Measurements from ENCODE around the gene HPD.

The HPD gene

GRCh38 chr12:121828826-121829225, 29.8 kb downstream of the HPD start:
- DNase-seq: no peak

GRCh38 chr12:121828306-121828705, 30.4 kb downstream of the HPD start:
- no peak for DNase-seq

DNA sequence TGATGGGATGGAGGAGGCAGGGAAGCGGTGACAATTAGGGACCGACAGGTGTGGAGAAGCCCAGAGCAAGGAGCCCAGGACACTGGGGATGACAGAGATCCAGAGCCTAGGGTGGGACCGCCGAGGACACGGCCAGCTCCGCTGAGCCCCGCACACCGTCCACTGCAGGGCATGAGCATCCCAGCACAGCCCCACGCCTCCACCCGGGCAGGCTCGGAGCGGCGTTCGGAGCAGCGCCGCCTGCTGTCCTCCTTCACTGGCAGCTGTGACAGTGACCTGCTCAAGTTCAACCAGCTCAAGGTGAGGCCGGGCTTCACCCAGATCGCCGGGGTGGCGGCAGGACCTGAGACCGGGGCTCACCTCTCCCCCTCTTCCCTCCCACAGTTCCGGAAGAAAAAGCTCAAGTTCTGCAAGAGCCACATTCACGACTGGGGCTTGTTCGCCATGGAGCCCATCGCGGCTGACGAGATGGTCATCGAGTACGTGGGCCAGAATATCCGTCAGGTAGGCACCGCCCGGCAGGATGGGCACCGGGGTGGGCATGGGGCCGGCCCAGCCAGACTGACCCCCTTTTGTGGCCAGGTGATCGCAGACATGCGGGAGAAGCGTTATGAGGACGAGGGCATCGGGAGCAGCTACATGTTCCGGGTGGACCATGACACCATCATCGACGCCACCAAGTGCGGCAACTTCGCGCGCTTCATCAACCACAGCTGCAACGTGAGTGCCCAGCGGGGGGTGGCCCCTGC, 31.1 kb downstream of the HPD start:
- no peak for DNase-seq

GRCh38 chr12:121826318-121827150, 32.1 kb downstream of the HPD start:
- DNase-seq: no peak

GRCh38 chr12:121825041-121825523, 33.6 kb downstream of the HPD start:
- no peak for DNase-seq

- DNase-seq: no peak
Measured at GRCh38 chr12:121823727-121824115, 34.9 kb downstream of the HPD start.

GRCh38 chr12:121823101-121823726, 35.4 kb downstream of the HPD start:
- DNase-seq: no peak

- DNase-seq: no peak
Measured at GRCh38 chr12:121822393-121823100, 36.1 kb downstream of the HPD start.

- no peak for DNase-seq
Measured at GRCh38 chr12:121820056-121820455, 38.6 kb downstream of the HPD start.

DNA sequence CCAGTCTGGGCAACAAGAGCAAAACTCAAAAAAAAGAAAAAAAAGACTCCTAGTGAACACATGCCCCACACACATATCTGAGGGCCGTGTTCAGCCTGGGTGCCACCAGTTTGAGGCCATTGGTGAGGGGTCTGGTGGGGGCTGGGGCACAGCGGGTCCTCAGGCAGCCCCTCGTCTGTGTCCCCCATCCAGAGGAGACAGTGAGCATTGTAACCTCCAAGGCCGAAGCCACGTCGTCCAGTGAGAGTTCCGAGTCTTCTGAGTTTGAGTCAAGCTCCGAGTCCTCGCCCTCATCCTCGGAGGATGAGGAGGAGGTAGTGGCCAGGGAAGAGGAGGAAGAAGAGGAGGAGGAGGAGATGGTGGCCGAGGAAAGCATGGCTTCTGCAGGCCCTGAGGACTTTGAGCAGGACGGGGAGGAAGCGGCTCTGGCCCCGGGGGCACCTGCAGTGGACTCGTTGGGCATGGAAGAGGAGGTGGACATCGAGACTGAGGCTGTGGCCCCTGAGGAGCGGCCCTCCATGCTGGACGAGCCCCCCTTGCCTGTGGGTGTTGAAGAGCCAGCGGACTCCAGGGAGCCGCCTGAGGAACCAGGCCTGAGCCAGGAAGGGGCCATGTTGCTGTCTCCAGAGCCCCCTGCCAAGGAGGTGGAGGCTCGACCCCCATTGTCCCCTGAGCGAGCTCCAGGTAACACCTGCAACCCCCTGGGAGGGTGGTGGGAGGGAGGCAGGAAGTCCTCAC, 39.3 kb downstream of the HPD start:
- no peak for DNase-seq

DNA sequence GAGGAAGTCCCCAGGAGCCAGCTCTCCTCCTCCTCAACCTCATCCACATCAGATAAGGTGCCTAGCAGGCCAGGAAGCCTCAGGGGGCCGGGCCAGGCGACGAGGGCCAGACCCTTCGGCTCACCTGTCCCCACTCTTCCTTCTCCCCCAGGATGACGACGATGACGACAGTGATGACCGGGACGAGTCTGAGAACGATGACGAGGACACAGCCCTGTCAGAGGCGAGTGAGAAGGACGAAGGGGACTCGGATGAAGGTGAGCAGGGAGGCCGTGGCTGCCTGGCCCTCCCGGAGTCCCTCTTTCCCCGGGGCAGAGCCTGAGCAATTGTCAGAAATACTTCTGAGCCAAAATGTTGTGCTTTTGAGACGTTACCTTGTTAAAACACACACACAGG, 41.0 kb downstream of the HPD start:
- no peak for DNase-seq

DNA sequence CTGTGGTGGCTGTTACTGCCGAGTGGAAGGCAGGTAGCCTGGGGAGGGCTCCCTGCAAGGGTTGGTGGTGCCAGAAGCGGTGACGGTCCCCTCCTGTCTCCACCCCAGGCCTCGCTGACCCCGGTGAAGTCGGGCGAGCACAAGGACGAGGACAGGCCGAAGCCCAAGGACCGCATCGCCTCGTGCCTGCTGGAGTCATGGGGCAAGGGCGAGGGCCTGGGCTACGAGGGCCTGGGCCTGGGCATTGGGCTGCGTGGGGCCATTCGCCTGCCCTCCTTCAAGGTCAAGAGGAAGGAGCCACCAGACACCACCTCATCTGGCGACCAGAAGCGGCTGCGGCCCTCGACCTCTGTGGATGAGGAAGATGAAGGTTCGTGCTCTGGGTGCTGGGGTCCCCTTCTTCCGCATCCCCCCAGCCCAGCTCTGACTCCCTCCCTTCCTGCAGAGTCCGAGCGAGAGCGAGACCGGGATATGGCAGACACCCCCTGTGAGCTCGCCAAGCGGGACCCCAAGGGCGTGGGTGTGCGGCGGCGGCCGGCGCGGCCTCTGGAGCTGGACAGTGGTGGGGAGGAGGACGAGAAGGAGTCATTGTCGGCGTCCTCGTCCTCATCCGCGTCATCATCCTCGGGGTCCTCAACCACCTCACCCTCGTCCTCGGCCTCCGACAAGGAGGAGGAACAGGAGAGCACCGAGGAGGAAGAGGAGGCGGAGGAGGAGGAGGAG, 41.6 kb downstream of the HPD start:
- DNase-seq: no peak

- DNase-seq: no peak
Measured at GRCh38 chr12:121815263-121815662, 43.4 kb downstream of the HPD start.

- DNase-seq: no peak
Measured at GRCh38 chr12:121814429-121815119, 44.1 kb downstream of the HPD start.

DNA sequence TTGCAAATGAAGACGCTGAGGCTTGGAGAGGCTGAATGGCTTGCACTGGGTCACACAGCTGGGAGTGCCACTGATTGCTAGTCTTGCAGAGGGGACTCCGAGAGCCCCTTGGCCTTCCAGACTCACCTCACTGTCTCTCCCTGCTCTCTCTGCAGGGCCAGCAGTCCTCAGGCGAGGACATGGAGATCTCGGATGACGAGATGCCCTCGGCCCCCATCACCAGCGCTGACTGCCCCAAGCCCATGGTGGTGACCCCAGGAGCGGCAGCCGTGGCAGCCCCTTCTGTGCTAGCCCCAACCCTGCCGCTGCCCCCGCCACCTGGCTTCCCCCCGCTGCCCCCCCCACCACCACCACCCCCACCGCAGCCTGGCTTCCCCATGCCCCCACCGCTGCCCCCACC, 44.7 kb downstream of the HPD start:
- DNase-seq: no peak

DNA sequence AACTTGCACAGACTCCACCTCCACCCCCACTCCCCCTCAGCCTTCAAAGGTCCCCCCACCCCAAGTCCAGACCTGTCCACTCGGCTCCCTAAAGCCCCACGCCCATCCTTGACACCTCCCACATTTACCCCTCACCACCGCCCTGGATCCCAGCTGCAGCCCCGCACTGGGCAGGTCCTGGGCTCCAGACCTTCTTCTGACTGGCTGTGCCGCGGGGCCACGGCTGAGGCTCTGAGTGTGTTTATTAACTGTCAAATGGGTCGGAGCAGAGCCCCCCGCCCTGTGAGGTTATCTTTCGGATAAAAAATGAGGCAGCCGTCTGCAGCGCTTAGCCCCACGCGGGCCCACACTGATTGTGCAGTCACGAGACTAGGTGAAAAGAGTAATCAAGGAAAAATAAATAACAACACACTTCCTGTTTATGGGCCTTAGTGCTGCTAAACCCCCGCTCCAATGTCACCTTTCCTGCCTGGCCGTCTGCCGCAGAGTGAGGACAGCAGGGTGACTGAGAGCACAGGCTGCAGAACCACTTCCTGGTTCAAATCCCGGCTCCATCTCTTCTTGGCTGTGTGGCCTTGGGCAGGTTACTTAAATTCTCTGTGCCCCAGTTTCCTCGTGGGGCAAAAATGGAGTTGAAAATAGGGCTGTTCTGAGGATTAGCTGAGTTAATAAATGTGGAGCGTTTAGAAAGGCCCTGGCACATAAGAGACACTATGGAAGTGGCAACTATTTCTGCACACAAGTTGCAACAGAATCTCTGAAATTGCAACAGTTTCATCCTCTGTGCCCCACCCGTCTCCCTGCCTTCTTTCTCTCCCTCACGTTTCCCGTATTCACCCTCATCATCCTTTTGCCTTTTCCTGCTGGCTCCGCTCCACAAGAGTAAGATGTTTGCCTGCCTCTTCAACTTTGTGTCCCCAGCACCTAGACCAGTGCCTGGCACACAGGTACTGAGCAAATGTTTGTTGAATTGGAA, 45.5 kb downstream of the HPD start:
- no peak for DNase-seq

- peak in 28 of 56 donors; percentile 15 to 61 (median 36) for DNase-seq
Measured at GRCh38 chr12:121812320-121812871, 46.3 kb downstream of the HPD start.

Data from nucleus accumbens (tissue), 56 donors.